HG02588 (cell line): ENCODE results near the gene PFKFB2.

ENCODE experiments used
- ATAC-seq: cut with Tn5 transposase; IDR thresholded peaks from one replicate; pipeline ENCODE4 v1.9.1; 2021; ENCODE audit warnings: mild to moderate bottlenecking, moderate library complexity; ENCODE audit not compliant: unreplicated experiment

The PFKFB2 gene

DNA sequence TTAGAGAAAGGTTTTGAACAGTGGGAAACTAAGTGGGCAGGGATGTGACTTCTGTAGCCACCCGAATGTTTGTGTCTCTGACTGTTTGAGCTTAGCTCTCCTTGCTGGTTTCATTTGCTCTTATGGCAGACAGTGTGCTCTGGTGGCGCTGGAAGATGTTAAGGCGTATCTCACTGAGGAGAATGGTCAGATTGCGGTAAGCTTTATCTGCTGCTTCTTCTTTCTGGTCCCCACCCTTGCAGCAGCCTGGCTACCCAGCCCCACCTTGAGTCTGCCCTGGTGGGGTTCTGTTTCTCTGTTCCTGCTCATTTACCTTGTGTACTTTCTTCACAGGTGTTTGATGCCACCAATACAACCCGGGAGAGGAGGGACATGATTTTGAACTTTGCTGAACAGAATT lies 9.9 kb downstream of the PFKFB2 start:
- ATAC-seq = no peak

- no peak for ATAC-seq
These were observed 11.5 kb downstream of the PFKFB2 start for GRCh38 chr1:207064561-207064960.

- no peak for ATAC-seq
These were observed 14.1 kb downstream of the PFKFB2 start for GRCh38 chr1:207067185-207067584.

- no peak for ATAC-seq
These were observed 14.6 kb downstream of the PFKFB2 start for GRCh38 chr1:207067665-207068064.

- no peak for ATAC-seq
These were observed 16.0 kb downstream of the PFKFB2 start for GRCh38 chr1:207069061-207069460.

- peak; percentile 62 for ATAC-seq
These were observed 16.9 kb downstream of the PFKFB2 start for GRCh38 chr1:207069858-207070506.

- no peak for ATAC-seq
These were observed 17.7 kb downstream of the PFKFB2 start for GRCh38 chr1:207070811-207071210.

GRCh38 chr1:207071426-207071825 lies 18.4 kb downstream of the PFKFB2 start:
- ATAC-seq = no peak

DNA sequence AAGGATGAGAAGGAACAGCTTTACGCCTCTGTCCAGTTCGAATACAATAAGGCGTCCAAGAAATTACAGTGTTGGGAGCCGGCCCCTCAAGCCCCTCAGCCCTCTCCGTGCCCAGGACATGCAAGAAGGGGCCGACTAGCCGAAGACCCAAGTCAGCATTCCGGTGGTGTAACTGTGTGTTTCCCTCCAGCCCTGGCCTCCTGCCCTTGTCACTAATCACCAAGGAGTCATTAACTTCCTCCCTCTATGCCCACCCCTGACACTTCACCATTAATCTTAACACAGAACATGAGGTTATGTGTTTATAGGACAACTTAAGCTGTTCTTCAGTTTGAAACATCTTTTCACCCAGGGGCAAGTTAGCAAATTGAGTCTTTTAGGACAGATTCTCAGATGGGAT lies 19.2 kb downstream of the PFKFB2 start:
- no peak for ATAC-seq

GRCh38 chr1:207073906-207074820 lies 21.1 kb downstream of the PFKFB2 start:
- ATAC-seq = no peak

DNA sequence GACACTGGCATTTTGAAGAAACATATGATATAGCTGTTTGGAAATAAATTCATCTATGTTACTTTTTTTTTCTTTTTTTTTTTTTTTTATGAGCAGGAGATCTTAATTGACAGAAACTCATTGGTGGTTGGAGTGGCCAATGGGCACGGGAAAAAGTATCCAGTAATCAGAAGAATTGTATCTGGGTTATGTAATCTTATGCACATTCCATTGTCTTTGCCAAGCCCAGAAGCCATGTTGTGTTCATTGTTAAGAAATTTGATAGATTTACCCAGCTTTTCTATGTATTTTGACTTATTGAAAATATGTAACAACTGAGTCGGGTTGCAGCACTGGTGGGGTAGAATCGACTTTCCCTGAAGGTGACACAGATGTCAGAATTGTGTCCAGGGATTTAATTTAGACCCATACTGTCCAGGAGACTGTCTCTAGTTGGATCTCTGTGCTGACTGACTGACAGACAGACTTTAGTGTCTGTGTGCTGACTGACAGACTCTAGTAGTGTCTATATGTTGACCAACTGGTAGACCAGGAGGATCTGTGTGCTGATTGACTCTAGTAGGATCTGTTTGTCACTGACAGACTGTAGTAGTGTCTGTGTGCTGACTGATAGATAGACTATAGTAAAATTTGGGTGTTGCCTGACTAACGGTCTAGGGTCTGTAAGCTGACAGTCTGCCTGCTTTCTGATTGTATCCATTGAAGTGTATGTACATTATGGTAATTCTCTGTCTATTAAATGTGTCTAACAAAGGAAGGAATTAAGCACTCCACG lies 23.3 kb downstream of the PFKFB2 start:
- ATAC-seq = no peak

GRCh38 chr1:207077012-207077411 lies 23.9 kb downstream of the PFKFB2 start:
- ATAC-seq = no peak

GRCh38 chr1:207077470-207078377 lies 24.6 kb downstream of the PFKFB2 start:
- no peak for ATAC-seq

GRCh38 chr1:207078578-207079132 lies 25.6 kb downstream of the PFKFB2 start:
- no peak for ATAC-seq

DNA sequence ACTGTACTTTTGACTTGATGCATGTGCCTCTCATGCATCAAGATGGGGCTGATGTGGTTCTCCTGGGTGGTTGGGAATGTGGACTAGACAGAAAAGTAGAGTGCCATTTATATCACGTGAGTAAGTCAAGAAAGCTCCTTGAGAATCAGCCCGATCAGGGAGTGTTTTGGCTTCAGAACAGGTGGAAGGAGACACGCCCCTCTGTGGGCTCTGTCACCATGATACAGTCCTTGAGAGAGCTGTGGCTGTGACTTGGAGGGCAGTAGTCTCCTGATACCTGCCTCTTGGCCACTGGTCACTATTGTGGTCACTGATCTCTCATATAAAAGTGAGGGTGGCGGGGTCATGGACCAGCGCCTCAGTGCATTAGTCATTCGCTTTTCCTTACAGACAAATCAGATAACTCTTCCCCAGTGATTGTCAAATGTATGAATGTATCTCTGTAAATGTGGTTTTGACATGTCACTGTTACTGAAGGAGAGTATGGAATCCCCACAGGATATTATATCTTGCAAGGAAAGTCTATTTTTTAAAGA lies 26.7 kb downstream of the PFKFB2 start:
- no peak for ATAC-seq

GRCh38 chr1:207081088-207081487 lies 28.0 kb downstream of the PFKFB2 start:
- no peak for ATAC-seq

DNA sequence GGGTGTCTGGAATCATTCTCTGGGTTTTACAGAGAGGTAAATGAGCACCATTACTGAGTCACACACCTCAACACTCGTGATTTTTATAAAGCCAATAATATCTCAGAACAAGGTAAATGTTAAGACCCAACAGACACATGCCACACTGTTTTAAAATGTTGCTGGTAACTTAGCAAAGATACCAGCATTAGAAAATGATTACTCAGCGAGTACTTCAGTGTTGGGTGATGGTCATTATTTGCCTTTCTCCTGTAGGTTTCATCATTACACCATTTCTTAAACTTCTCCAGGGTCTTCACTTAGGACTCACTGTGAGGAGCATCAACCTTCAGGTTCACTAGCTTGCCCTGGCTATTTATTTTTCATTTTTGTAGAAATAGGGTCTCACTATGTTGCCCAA lies 28.7 kb downstream of the PFKFB2 start:
- ATAC-seq = no peak

- ATAC-seq = no peak
These were observed 31.2 kb downstream of the PFKFB2 start for GRCh38 chr1:207084232-207084631.

DNA sequence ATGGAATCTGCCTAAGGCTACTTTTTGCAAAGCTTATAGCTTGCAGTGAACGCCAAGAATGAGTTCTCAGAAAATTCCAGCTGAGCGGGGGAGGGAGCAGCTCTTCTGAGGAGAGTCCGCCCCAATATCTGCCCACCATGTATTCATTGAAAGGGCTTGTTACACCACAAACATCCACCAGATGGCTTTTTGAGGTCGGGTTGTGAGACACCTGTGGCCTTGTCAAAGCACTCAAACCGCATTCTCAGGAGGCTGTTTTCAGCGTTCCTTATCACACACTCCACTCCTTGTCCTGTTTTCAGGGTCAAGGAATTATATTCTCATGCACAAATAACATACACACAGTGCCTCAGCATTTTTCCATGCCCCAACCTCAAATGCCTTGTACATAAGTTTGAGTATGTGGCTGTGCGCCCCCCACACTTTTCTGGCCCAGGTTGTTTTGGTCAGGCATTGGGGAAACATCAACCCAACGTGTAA lies 31.7 kb downstream of the PFKFB2 start:
- ATAC-seq = no peak

- no peak for ATAC-seq
These were observed 32.8 kb downstream of the PFKFB2 start for GRCh38 chr1:207085887-207086286.
